ENCODE measurements around the gene ELMO2.

The ELMO2 gene

GRCh38 chr20:46322641-46323040, 83.8 kb downstream of the ELMO2 start:
- no peak overlapping the region for H3K4me2 ChIP-seq (ENCODE audit: low read length)
- H3K27me3 ChIP-seq (ENCODE audit: insufficient read depth, low read length): no peaks in the 10 kb centered on the region; the same call in 1 of the 2 replicates
- TF ChIP-seq EZH2 (IDR thresholded peaks at IDR 0.05; ENCODE audit: borderline replicate concordance, low read length) (no peak), CTCF (IDR thresholded peaks at IDR 0.05; ENCODE audit: low read length) (no peak)
- H3K9me2 ChIP-seq (ENCODE audit: low read depth, low read length): no peaks in the 10 kb centered on the region
- H3K4me1 ChIP-seq (ENCODE audit: insufficient read depth, low read length, severe bottlenecking): no peaks in the 10 kb centered on the region
- H2AFZ ChIP-seq (ENCODE audit: low read length): no peak overlapping the region
- no peaks in the 10 kb centered on the region for H4K20me1 ChIP-seq (ENCODE audit: insufficient read depth, low read length)
- no peak overlapping the region for H3K4me3 ChIP-seq (ENCODE audit: low read depth, low read length, poor library complexity, severe bottlenecking)
- no peak overlapping the region for H3K9ac ChIP-seq (ENCODE audit: low read length)
- H3K9me3 ChIP-seq (ENCODE audit: low read length): no peaks in the 10 kb centered on the region
- no peaks in the 10 kb centered on the region for H3K36me3 ChIP-seq (ENCODE audit: insufficient read depth, low read length)
- no peak overlapping the region for H3K27ac ChIP-seq (ENCODE audit: low read depth, low read length, poor library complexity, severe bottlenecking)
- H3F3A ChIP-seq (ENCODE audit: insufficient read depth, low read length): no peaks in the 10 kb centered on the region
- no peaks in the 10 kb centered on the region for H3K79me2 ChIP-seq (ENCODE audit: insufficient read depth, low read length)

DNA sequence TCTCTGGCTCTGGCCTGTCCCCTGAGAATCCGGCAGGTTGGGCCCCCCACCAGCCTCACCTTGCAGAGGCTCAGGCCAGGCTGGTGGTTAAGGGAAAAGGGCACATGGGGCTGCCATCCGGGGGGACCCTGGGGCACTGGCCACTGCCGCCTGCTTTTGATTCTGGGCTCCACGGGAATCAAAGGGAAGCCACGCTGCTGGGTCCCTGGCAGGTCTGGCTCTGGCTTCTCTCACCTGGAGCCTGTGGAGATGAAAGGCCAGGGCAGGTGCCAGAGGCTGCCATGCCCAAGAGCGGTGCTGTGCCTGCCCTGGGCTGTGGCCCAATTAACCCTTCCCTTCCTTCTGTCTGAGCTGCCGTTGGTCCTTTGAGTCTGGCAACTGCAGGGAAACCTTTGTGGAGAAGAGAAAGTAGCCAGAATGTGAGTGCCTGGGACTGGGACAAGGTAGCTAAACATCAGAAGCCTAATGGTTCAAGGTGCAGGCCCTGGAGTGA, 88.7 kb downstream of the ELMO2 start:
- Histone ChIP-seq H4K20me1 (ENCODE audit: insufficient read depth, low read length) (no peaks in the 10 kb centered on the region), H3K4me3 (ENCODE audit: low read depth, low read length, poor library complexity, severe bottlenecking) (no peak overlapping the region), H3K79me2 (ENCODE audit: insufficient read depth, low read length) (no peaks in the 10 kb centered on the region), H3K4me1 (ENCODE audit: insufficient read depth, low read length, severe bottlenecking) (no peaks in the 10 kb centered on the region), H3K9me2 (ENCODE audit: low read depth, low read length) (no peaks in the 10 kb centered on the region), H3K9me3 (ENCODE audit: low read length) (no peaks in the 10 kb centered on the region), H2AFZ (ENCODE audit: low read length) (no peak overlapping the region), H3K27ac (ENCODE audit: low read depth, low read length, poor library complexity, severe bottlenecking) (no peak overlapping the region), H3K27me3 (ENCODE audit: insufficient read depth, low read length) (no peaks in the 10 kb centered on the region), H3F3A (ENCODE audit: insufficient read depth, low read length) (no peaks in the 10 kb centered on the region), H3K4me2 (ENCODE audit: low read length) (no peak overlapping the region), H3K9ac (ENCODE audit: low read length) (no peak overlapping the region), H3K36me3 (ENCODE audit: insufficient read depth, low read length) (no peaks in the 10 kb centered on the region)
- no peak for TF ChIP-seq CTCF (IDR thresholded peaks at IDR 0.05; ENCODE audit: low read length)
- no peak for TF ChIP-seq EZH2 (IDR thresholded peaks at IDR 0.05; ENCODE audit: borderline replicate concordance, low read length)

GRCh38 chr20:46316984-46317684, 89.3 kb downstream of the ELMO2 start:
- no peak overlapping the region for H2AFZ ChIP-seq (ENCODE audit: low read length)
- no peaks in the 10 kb centered on the region for H3K36me3 ChIP-seq (ENCODE audit: insufficient read depth, low read length)
- H3K9ac ChIP-seq (ENCODE audit: low read length): no peak overlapping the region
- H3K27ac ChIP-seq (ENCODE audit: low read depth, low read length, poor library complexity, severe bottlenecking): no peak overlapping the region
- TF ChIP-seq EZH2 (IDR thresholded peaks at IDR 0.05; ENCODE audit: borderline replicate concordance, low read length): no peak
- no peak for TF ChIP-seq CTCF (IDR thresholded peaks at IDR 0.05; ENCODE audit: low read length)
- H3K27me3 ChIP-seq (ENCODE audit: insufficient read depth, low read length): no peaks in the 10 kb centered on the region
- H3F3A ChIP-seq (ENCODE audit: insufficient read depth, low read length): no peaks in the 10 kb centered on the region
- H3K9me3 ChIP-seq (ENCODE audit: low read length): no peaks in the 10 kb centered on the region
- no peaks in the 10 kb centered on the region for H3K79me2 ChIP-seq (ENCODE audit: insufficient read depth, low read length)
- no peak overlapping the region for H3K4me3 ChIP-seq (ENCODE audit: low read depth, low read length, poor library complexity, severe bottlenecking)
- H3K4me1 ChIP-seq (ENCODE audit: insufficient read depth, low read length, severe bottlenecking): no peaks in the 10 kb centered on the region
- no peaks in the 10 kb centered on the region for H4K20me1 ChIP-seq (ENCODE audit: insufficient read depth, low read length)
- H3K9me2 ChIP-seq (ENCODE audit: low read depth, low read length): no peaks in the 10 kb centered on the region
- no peak overlapping the region for H3K4me2 ChIP-seq (ENCODE audit: low read length)
